Mammary microvascular endothelial cell (primary cell): Measurements from ENCODE around the gene SF3A1. TPM values are rescaled to one million over a fixed set of nuclear protein-coding genes. Genes with fewer than 3 reads are reported as not detected.

Experiments
- total RNA-seq: library from RNA; depleted of rRNA; stranded (reverse); fragments of >200 nt; gene quantifications from 2 replicates; pipeline ENCODE4 v1.2.3, GENCODE V29; 2015

SF3A1 gene
- 28.6 and 40.0 TPM in 2 replicates for total RNA-seq

DNA sequence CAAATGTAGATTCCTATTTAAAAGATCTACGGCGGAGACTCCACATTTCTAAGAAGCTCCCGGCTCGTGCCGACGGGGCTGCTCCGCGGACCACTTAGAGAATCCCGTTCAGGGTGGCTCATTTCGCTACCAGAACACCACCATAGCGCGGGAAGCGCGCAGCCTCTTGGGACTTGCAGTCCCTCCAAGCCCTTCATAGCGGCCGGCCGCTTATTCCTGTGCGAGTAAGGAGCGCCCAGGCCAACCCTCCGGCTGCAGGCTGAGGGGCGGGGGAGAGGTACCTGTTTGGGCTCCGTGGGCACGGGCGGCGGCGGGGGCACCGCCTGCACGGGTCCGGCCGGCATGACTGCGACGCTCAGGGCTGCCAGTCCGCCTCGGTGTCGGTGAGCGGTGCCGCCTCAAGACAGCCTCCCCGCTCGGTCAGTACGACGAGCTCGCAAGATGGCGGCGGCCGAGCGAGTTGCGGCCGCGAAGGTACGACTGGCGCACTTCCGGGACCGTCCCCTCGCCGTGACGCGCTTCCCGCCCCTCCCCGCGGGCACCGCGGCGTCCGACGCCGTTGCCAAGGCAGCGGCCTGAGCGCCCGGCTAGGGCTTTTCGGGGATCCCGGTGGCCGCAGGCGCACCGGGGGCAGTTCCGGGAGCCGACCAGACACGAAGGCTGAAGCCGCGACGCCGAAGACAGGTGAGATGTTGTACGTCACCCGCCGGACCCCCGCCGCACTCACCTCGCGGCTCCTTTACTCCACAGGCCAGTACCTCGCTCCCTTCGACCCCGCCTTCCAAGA is at the start of gene SF3A1, which contains the start of gene CCDC157:
SF3A1 (minus strand) TSS at position 446 of the 787 bp plus-strand sequence; CDS start at position 344, 102 bp downstream.
CCDC157 (plus strand) TSS at position 559 of the 787 bp plus-strand sequence. CDS start 8,994 bp downstream, outside the sequence.

GRCh38 chr22:30396871-30397655 is 40.4 kb upstream of the SF3A1 start, which contains the start of gene SEC14L2:
Gene SEC14L2 (plus strand): TSS chr22:30397018. CDS start chr22:30397117, 99 bp downstream.

GRCh38 chr22:30386960-30387827 is 30.5 kb upstream of the SF3A1 start, which contains the start of gene RNF215:
Gene RNF215 (minus strand): TSS chr22:30387411. CDS start chr22:30387313, 98 bp downstream.

DNA sequence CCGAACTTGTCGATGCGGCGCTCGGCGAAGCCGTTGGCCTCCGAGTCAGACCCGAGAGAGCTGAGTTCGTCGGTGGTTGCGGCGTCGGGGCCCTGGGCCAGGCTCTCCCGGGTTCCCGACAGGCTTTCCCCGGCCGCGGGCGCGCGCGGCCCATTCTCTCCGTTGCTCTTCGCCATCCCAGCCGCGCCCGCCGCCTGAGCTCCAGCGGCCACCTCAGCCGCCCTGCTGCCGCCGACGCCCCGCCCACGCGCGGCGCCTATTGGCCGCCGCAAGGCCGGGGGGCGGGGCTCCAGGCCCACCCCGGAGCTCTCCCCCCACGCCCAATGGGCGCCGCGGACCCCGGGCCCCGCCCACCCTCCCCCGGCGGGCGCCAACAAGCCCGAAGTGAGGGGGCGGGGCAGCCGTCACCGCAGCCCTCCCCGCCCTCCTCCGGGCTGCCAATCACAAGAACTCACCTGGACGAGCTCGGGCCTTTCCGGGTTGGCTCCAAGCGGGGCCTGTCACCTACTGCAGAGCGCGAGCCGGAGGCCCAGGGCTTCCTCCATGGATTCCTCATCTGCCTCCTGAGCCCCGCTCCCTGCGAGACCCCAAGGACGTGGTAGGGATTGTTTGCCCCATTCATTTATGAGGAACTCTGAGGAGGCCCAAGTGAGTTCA is 29.9 kb downstream of the SF3A1 start, which contains the start of gene TBC1D10A:
TBC1D10A (minus strand) TSS at position 236 of the 657 bp plus-strand sequence; CDS start at position 176, 60 bp downstream.

DNA sequence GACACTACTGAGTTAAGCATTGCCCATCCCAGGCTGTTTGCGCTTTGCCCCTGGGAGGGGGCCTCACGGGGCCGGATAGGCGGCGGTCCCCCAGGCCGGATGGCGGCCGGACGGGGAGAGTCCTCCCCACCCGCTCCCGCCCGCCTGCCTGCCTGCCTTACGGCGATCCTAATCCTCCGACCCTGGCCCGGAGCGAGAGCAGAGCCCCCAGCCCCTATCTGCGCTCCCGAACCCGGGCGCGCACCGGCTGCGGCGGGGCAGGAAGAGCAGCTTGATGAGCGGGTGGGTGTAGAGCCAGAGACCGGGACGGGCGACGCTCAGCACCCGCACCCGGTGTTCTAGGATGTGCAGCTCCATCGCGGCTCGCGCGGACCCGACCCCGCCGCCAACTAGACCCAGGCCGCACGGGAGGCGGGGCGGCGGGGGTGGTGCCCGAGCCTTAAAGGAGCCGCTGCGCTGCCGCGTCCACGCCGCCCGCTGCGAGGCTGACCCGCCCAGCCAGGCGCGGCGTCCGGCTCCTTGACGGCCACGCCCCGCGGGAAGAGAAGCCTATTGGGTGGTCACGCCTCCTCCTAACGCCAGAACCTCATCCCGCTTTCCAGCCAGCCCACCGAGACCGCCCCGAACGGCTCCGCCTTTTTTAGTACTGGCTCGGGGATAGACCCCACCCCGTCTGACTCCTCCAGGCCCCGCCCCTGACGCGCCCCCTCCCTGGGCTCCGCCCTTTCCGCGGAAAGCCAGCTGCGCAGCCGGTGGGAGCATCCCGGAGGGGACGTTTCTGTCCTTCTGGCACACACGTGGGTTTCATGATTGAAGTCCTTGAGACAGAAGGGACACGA is 67.3 kb downstream of the SF3A1 start, which contains the start of gene CASTOR1:
CASTOR1 (minus strand) TSS at position 365 of the 839 bp plus-strand sequence; CDS start at position 357, 8 bp downstream.

Other genes starting within 250 kb of the SF3A1 start
- 0.33 and 0.49 TPM in 2 replicates for gene LIF, start 110.1 kb downstream of the SF3A1 start, total RNA-seq
- gene OSM, start 90.0 kb downstream of the SF3A1 start, total RNA-seq = not detected in 2 replicates
- 9.0 and 13.7 TPM in 2 replicates for gene CASTOR1, start 67.4 kb downstream of the SF3A1 start, total RNA-seq
- 8.5 and 10.1 TPM in 2 replicates for gene TBC1D10A, start 30.0 kb downstream of the SF3A1 start, total RNA-seq
- gene CCDC157, start 113 bp upstream of the SF3A1 start, total RNA-seq = 1.3 and 5.1 TPM in 2 replicates
- 7.8 and 8.1 TPM in 2 replicates for gene RNF215, start 30.5 kb upstream of the SF3A1 start, total RNA-seq
- 33.0 and 36.9 TPM in 2 replicates for gene SEC14L2, start 40.1 kb upstream of the SF3A1 start, total RNA-seq
- 106 and 127 TPM in 2 replicates for gene MTFP1, start 68.9 kb upstream of the SF3A1 start, total RNA-seq
- gene SEC14L3, start 115.1 kb upstream of the SF3A1 start, total RNA-seq = not detected in 2 replicates
- 0.15 and 0.53 TPM in 2 replicates for gene SEC14L4, start 148.8 kb upstream of the SF3A1 start, total RNA-seq
- gene SEC14L6, start 189.8 kb upstream of the SF3A1 start, total RNA-seq = not detected in 2 replicates
- not detected in 2 replicates for gene GAL3ST1, start 217.8 kb upstream of the SF3A1 start, total RNA-seq
- gene PES1, start 235.0 kb upstream of the SF3A1 start, total RNA-seq = 85.1 and 96.2 TPM in 2 replicates